HG03354 (cell line): ENCODE measurements around the gene USP54.
A peak's percentile ranks its signal among the peaks of the same experiment; 100 is the strongest.
"Not testable (repeated sequence)": the region's sequence is repeated elsewhere in the genome, so short reads cannot be mapped to it uniquely, and the experiment has no call there.

Experiments used
- ATAC-seq: cut with Tn5 transposase; IDR thresholded peaks from one replicate; pipeline ENCODE4 v1.9.1; 2021; ENCODE audit warnings: mild to moderate bottlenecking; ENCODE audit not compliant: unreplicated experiment, poor library complexity, severe bottlenecking

USP54 gene

GRCh38 chr10:73589563-73590126 is 1.5 kb downstream of the USP54 start:
- no peak for ATAC-seq

GRCh38 chr10:73588656-73589055 is 2.5 kb downstream of the USP54 start:
- ATAC-seq: no peak

GRCh38 chr10:73586583-73586984 is 4.6 kb downstream of the USP54 start:
- ATAC-seq: no peak

- no peak for ATAC-seq
Measured at GRCh38 chr10:73585327-73585726, 5.8 kb downstream of the USP54 start.

- ATAC-seq: peak; percentile 77
Measured at GRCh38 chr10:73584737-73585136, 6.4 kb downstream of the USP54 start.

- ATAC-seq: no peak
Measured at GRCh38 chr10:73581918-73582317, 9.2 kb downstream of the USP54 start.

GRCh38 chr10:73578927-73579326 is 12.2 kb downstream of the USP54 start:
- not testable (repeated sequence) for ATAC-seq

GRCh38 chr10:73577788-73578187 is 13.4 kb downstream of the USP54 start:
- no peak for ATAC-seq

GRCh38 chr10:73576890-73577591 is 14.1 kb downstream of the USP54 start:
- no peak for ATAC-seq

- ATAC-seq: no peak
Measured at GRCh38 chr10:73576178-73576889, 14.8 kb downstream of the USP54 start.

- not testable (repeated sequence) for ATAC-seq
Measured at GRCh38 chr10:73567025-73567424, 24.1 kb downstream of the USP54 start.

- ATAC-seq: no peak
Measured at GRCh38 chr10:73561192-73561591, 29.9 kb downstream of the USP54 start.

GRCh38 chr10:73559590-73559989 is 31.6 kb downstream of the USP54 start:
- no peak for ATAC-seq

GRCh38 chr10:73556855-73557254 is 34.3 kb downstream of the USP54 start:
- ATAC-seq: no peak

- ATAC-seq: no peak
Measured at GRCh38 chr10:73554721-73555120, 36.4 kb downstream of the USP54 start.

- no peak for ATAC-seq
Measured at GRCh38 chr10:73553761-73554160, 37.4 kb downstream of the USP54 start.

- ATAC-seq: no peak
Measured at GRCh38 chr10:73552819-73553715, 38.1 kb downstream of the USP54 start.

GRCh38 chr10:73551515-73551914 is 39.6 kb downstream of the USP54 start:
- ATAC-seq: no peak

- no peak for ATAC-seq
Measured at GRCh38 chr10:73545357-73545756, 45.8 kb downstream of the USP54 start.

GRCh38 chr10:73537709-73538108 is 53.4 kb downstream of the USP54 start:
- ATAC-seq: no peak
